ENCODE results near the gene TXNRD1. TPM values are rescaled to one million over a fixed set of nuclear protein-coding genes. Genes with fewer than 3 reads are reported as not detected.
A peak's percentile ranks its signal among the peaks of the same experiment; 100 is the strongest.

The TXNRD1 gene
- total RNA-seq, 2 donors from 2014 or later: 69.2 to 119 TPM

GRCh38 chr12:104371043-104371870 lies 155.7 kb downstream of the TXNRD1 start:
- Mint-ChIP-seq H3K4me3 (no peak overlapping the region), H3K36me3 (ENCODE audit: low read depth) (no peaks in the 10 kb centered on the region), H3K27me3 (no peaks in the 10 kb centered on the region), H3K9me3 (no peaks in the 10 kb centered on the region), H3K27ac (peak overlapping the region; percentile 20), H3K4me1 (peaks cover 6% of the 10 kb centered on the region)
- no peak for ATAC-seq (replicated peaks)

DNA sequence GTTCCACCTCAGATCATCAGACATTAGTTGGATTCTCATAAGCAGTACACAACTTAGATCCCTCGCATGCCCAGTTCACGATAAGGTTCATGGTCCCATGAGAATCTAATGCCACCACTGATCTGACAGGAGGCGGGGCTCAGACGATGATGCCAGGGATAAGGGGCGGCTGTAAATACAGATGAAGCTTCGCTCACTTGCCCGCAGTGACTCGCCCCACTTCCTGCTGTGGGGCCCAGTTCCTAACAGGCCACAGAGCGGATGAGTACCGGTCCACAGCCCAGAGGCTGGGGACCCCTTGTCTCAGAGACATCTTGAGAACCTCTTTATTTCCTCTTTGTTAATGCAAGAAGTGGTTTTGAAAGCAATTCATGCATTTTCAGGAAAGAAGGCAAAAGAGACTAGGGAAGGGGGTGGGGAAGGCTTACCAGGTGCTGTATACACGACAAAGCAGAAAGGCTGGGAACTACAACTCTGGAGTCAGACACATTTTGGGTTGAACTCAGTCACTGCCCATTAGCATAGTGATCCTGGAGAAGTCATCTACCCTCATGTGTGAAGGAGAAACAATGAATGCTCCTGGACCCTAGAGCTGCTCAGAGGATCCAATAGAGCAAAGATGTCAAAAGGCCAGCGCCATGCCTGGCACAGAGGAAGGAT lies 156.6 kb downstream of the TXNRD1 start:
- Mint-ChIP-seq H3K27me3 (no peaks in the 10 kb centered on the region), H3K4me3 (no peak overlapping the region), H3K9me3 (no peaks in the 10 kb centered on the region), H3K36me3 (ENCODE audit: low read depth) (no peaks in the 10 kb centered on the region), H3K4me1 (peaks cover 6% of the 10 kb centered on the region), H3K27ac (peak overlapping the region; percentile 20)
- peak; percentile 81 for ATAC-seq (replicated peaks)

DNA sequence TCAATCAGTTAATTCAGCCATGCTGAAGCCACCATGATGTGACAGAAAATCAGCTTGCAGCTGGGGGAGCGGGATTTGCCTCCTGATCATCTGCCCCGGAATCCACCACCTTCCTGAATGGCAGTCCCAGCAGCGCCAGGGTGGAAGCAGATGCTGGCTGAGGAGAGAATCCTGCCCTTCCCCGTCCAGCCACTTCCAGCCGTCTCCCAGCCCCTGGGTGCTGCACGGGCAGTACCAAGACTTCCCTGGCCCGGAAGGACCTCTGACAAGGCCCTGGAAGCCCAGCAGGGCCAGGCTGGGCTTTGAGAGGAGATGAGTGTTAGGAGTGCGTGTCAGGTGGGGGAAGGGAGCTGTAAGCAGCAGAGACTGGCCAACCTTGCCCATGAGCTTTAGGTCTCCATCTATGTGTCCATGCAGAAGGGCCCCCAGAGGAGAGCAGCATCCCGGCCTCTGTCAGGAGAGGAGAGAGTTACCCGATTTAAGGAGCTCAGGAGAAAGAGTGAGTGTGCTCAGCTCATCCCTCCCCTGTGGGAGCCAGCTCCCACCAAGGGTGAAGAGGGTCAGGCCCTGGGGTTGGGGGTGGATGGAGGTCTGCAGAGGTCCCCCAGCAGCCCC lies 157.2 kb downstream of the TXNRD1 start:
- Mint-ChIP-seq H3K9me3 (no peaks in the 10 kb centered on the region), H3K36me3 (ENCODE audit: low read depth) (no peaks in the 10 kb centered on the region), H3K4me3 (no peak overlapping the region), H3K4me1 (peaks cover 6% of the 10 kb centered on the region), H3K27me3 (no peaks in the 10 kb centered on the region), H3K27ac (peak overlapping the region; percentile 20)
- ATAC-seq (replicated peaks): no peak

DNA sequence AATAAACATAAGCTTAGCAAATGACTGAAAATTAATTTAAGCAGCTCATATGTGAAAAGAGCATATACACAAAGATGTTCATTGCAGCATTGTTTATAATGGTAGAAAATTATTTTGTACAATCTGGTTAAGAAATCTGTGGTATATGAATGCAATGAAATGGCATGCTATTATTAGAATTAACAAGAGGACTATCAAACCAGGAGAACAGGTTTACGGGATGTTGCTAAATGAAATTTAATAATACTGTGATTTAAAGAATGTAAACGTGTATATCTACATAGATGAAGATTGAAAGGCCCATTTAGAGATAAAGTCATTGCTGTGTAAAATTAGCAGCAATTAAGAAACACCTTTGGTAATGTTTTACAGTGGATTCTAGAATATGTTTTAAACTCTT lies 158.5 kb downstream of the TXNRD1 start:
- no peak for ATAC-seq (replicated peaks)
- H3K36me3 Mint-ChIP-seq (ENCODE audit: low read depth): no peaks in the 10 kb centered on the region
- H3K27ac Mint-ChIP-seq: no peak overlapping the region
- H3K27me3 Mint-ChIP-seq: no peaks in the 10 kb centered on the region
- H3K4me1 Mint-ChIP-seq: peaks cover 6% of the 10 kb centered on the region
- no peak overlapping the region for H3K4me3 Mint-ChIP-seq
- H3K9me3 Mint-ChIP-seq: no peaks in the 10 kb centered on the region

DNA sequence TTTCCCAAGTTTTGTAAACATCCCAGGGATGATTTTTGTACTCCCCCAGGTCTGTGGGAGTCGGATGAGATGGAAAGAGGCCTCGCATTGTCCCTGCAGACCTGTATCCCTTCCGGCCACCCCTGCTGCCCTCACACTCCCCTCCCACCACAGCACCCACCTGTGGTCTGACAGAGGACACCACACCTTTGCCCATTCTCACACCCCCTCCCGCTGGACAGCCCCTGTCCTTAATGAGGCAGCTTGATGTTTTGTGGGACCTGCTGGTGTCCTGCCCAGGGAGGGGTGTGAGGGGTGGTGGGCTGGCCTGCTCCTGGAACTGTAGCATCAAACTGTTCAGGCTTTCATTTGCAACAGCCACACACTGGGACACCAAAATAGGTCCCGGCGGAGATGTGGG lies 159.2 kb downstream of the TXNRD1 start:
- Mint-ChIP-seq H3K4me3 (no peak overlapping the region), H3K9me3 (no peaks in the 10 kb centered on the region), H3K4me1 (peaks cover 6% of the 10 kb centered on the region), H3K27me3 (no peaks in the 10 kb centered on the region), H3K36me3 (ENCODE audit: low read depth) (no peaks in the 10 kb centered on the region), H3K27ac (no peak overlapping the region)
- ATAC-seq (replicated peaks): no peak

- no peak overlapping the region for H3K4me3 Mint-ChIP-seq
- no peak for ATAC-seq (replicated peaks)
- no peak overlapping the region for H3K27ac Mint-ChIP-seq
- no peaks in the 10 kb centered on the region for H3K9me3 Mint-ChIP-seq
- no peaks in the 10 kb centered on the region for H3K27me3 Mint-ChIP-seq
- no peaks in the 10 kb centered on the region for H3K36me3 Mint-ChIP-seq (ENCODE audit: low read depth)
- H3K4me1 Mint-ChIP-seq: peaks cover 6% of the 10 kb centered on the region
Measured at GRCh38 chr12:104375775-104376174, 160.2 kb downstream of the TXNRD1 start.

GRCh38 chr12:104376650-104377513 lies 161.3 kb downstream of the TXNRD1 start:
- H3K4me1 Mint-ChIP-seq: peaks cover 6% of the 10 kb centered on the region
- ATAC-seq (replicated peaks): no peak

GRCh38 chr12:104377514-104377812 lies 161.9 kb downstream of the TXNRD1 start:
- Mint-ChIP-seq H3K27ac (no peak overlapping the region), H3K4me3 (no peak overlapping the region), H3K36me3 (ENCODE audit: low read depth) (no peaks in the 10 kb centered on the region), H3K27me3 (peaks cover 3% of the 10 kb centered on the region), H3K4me1 (peaks cover under 1% of the 10 kb centered on the region), H3K9me3 (no peaks in the 10 kb centered on the region)
- ATAC-seq (replicated peaks): no peak

More at GRCh38 chr12:104376650-104377513, 161.3 kb downstream of the TXNRD1 start:
- Mint-ChIP-seq H3K27ac (no peak overlapping the region), H3K9me3 (no peaks in the 10 kb centered on the region), H3K36me3 (ENCODE audit: low read depth) (no peaks in the 10 kb centered on the region), H3K27me3 (peaks cover 3% of the 10 kb centered on the region), H3K4me3 (no peak overlapping the region)

DNA sequence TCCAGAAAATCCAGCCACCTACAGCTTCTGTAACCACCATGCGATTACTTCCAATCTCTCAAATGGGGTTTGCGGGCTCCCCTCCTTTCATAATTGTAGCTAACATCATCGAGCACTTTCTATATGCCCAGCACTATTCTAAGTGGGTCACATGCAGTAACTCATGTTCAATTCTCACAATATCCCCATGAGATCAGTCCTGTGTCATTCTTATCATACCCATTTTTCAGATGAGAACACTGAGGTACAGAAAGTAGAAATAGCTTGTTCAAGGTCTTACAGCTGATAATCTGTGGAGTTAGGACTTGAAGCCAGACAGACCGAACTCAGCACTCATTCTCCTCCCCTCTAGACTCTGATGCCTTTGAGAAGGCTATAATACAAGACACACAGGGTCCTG lies 162.8 kb downstream of the TXNRD1 start:
- Mint-ChIP-seq H3K27ac (no peak overlapping the region), H3K9me3 (no peaks in the 10 kb centered on the region), H3K27me3 (peaks cover 3% of the 10 kb centered on the region), H3K4me3 (no peak overlapping the region), H3K4me1 (no peaks in the 10 kb centered on the region), H3K36me3 (ENCODE audit: low read depth) (no peaks in the 10 kb centered on the region)
- ATAC-seq (replicated peaks): no peak

GRCh38 chr12:104381341-104381730 lies 165.8 kb downstream of the TXNRD1 start:
- Mint-ChIP-seq H3K9me3 (no peaks in the 10 kb centered on the region), H3K27me3 (peaks cover 3% of the 10 kb centered on the region), H3K4me3 (no peak overlapping the region), H3K4me1 (no peaks in the 10 kb centered on the region), H3K27ac (peak overlapping the region; percentile 16), H3K36me3 (ENCODE audit: low read depth) (no peaks in the 10 kb centered on the region)
- no peak for ATAC-seq (replicated peaks)

- H3K36me3 Mint-ChIP-seq (ENCODE audit: low read depth): no peaks in the 10 kb centered on the region
- H3K4me3 Mint-ChIP-seq: no peak overlapping the region
- H3K9me3 Mint-ChIP-seq: no peaks in the 10 kb centered on the region
- peak; percentile 82 for ATAC-seq (replicated peaks)
- peaks cover 3% of the 10 kb centered on the region for H3K27me3 Mint-ChIP-seq
- peak overlapping the region; percentile 16 for H3K27ac Mint-ChIP-seq
- H3K4me1 Mint-ChIP-seq: no peaks in the 10 kb centered on the region
Measured at GRCh38 chr12:104381731-104382480, 166.3 kb downstream of the TXNRD1 start.

- H3K4me1 Mint-ChIP-seq: peaks cover 4% of the 10 kb centered on the region
- no peaks in the 10 kb centered on the region for H3K36me3 Mint-ChIP-seq (ENCODE audit: low read depth)
- H3K27ac Mint-ChIP-seq: no peak overlapping the region
- no peaks in the 10 kb centered on the region for H3K9me3 Mint-ChIP-seq
- peaks cover 3% of the 10 kb centered on the region for H3K27me3 Mint-ChIP-seq
- peak; percentile 83 for ATAC-seq (replicated peaks)
- no peak overlapping the region for H3K4me3 Mint-ChIP-seq
Measured at GRCh38 chr12:104384141-104384880, 168.7 kb downstream of the TXNRD1 start.

GRCh38 chr12:104385510-104385909 lies 169.9 kb downstream of the TXNRD1 start:
- peaks cover 4% of the 10 kb centered on the region for H3K4me1 Mint-ChIP-seq
- H3K9me3 Mint-ChIP-seq: no peaks in the 10 kb centered on the region
- peaks cover 3% of the 10 kb centered on the region for H3K27me3 Mint-ChIP-seq
- no peaks in the 10 kb centered on the region for H3K36me3 Mint-ChIP-seq (ENCODE audit: low read depth)
- no peak overlapping the region for H3K27ac Mint-ChIP-seq
- no peak overlapping the region for H3K4me3 Mint-ChIP-seq
- ATAC-seq (replicated peaks): no peak

All from activated T-helper 17 cell treated with anti-CD3 and anti-CD28 coated beads, Interleukin-2, amount 50 U/mL, for 72 hours (primary cell).